Smooth muscle cell (in vitro differentiated cells): Measurements from ENCODE around the gene SRCIN1. TPM values are rescaled to one million over a fixed set of nuclear protein-coding genes. Genes with fewer than 3 reads are reported as not detected.
A peak's percentile ranks its signal among the peaks of the same experiment; 100 is the strongest.

Source experiments
- DNase-seq: peaks from one replicate; lab custom pipeline; 2025; ENCODE audit not compliant: unreplicated experiment; lab: John Stamatoyannopoulos, UW
- H2AFZ ChIP-seq: fragments of 200-600 bp; sonication (generic); 2 replicates; pipeline ENCODE4 v1.6.0; 2016; ENCODE audit warnings: antibody characterized with exemption, low read depth, mild to moderate bottlenecking
- H3F3A ChIP-seq: fragments of 200-600 bp; sonication (generic); 2 replicates; pipeline ENCODE4 v1.6.0; 2017; ENCODE audit warnings: antibody characterized with exemption, low read depth
- H3K27ac ChIP-seq: fragments of 200-600 bp; sonication (generic); 2 replicates; pipeline ENCODE4 v1.5.1; 2016; ENCODE audit warnings: low read depth, mild to moderate bottlenecking
- H3K27me3 ChIP-seq: fragments of 200-600 bp; sonication (generic); 2 replicates; pipeline ENCODE4 v1.6.1; 2016; ENCODE audit warnings: low read depth, mild to moderate bottlenecking
- H3K36me3 ChIP-seq: fragments of 200-600 bp; sonication (generic); 2 replicates; pipeline ENCODE4 v1.5.1; 2016; ENCODE audit warnings: low read depth
- H3K4me1 ChIP-seq: fragments of 200-600 bp; sonication (generic); 2 replicates; pipeline ENCODE4 v1.5.1; 2016; ENCODE audit warnings: low read depth
- H3K4me2 ChIP-seq: fragments of 200-600 bp; sonication (generic); 2 replicates; pipeline ENCODE4 v1.6.0; 2016; ENCODE audit warnings: mild to moderate bottlenecking
- H3K4me3 ChIP-seq: fragments of 200-600 bp; sonication (generic); 2 replicates; pipeline ENCODE4 v1.5.1; 2016; ENCODE audit warnings: mild to moderate bottlenecking
- H3K79me2 ChIP-seq: fragments of 200-600 bp; sonication (generic); 2 replicates; pipeline ENCODE4 v1.6.0; 2016; ENCODE audit warnings: low read depth, mild to moderate bottlenecking
- H3K9ac ChIP-seq: fragments of 200-600 bp; sonication (generic); 2 replicates; pipeline ENCODE4 v1.6.0; 2016; ENCODE audit warnings: low read depth
- H3K9me3 ChIP-seq: fragments of 200-600 bp; sonication (generic); replicated peaks from 2 replicates; pipeline ENCODE4 v1.5.1; 2016; ENCODE audit warnings: low read depth
- H4K20me1 ChIP-seq: fragments of 200-600 bp; sonication (generic); 2 replicates; pipeline ENCODE4 v1.6.0; 2016; ENCODE audit warnings: low read depth
- CTCF ChIP-seq: fragments of 200-600 bp; sonication (generic); IDR thresholded peaks from 2 replicates; pipeline ENCODE4 v1.5.1; 2017; ENCODE audit warnings: borderline replicate concordance, mild to moderate bottlenecking, antibody characterized with exemption; ENCODE audit not compliant: insufficient read depth, poor library complexity, severe bottlenecking
- WGBS: methylation state at CpG from one replicate; pipeline ENCODE4 v1.1.7; 2016; ENCODE audit warnings: low lambda C conversion rate; 5-methylcytosine and 5-hydroxymethylcytosine counted together
- polyA plus RNA-seq: library from polyadenylated mRNA; unstranded; fragments of >200 nt; fragmentation: Nextera tagmentation; extraction: Ambion mirVana; gene quantifications from 2 replicates; pipeline ENCODE4 v1.2.1, GENCODE V29; 2016
- total RNA-seq: library from RNA; depleted of rRNA; stranded (reverse); fragments of >200 nt; gene quantifications from 2 replicates; pipeline ENCODE4 v1.2.3, GENCODE V29; 2014

SRCIN1 gene
- total and polyA plus RNA-seq, 2 experiments from 2014 or later: 0.16 to 0.90 TPM

GRCh38 chr17:38594152-38594551 lies 11.6 kb downstream of the SRCIN1 start:
- H3K36me3 ChIP-seq: no peaks in the 10 kb centered on the region
- H3K4me1 ChIP-seq: peaks cover 13% of the 10 kb centered on the region
- no peak overlapping the region for H3K4me2 ChIP-seq
- no peak overlapping the region for H3K4me3 ChIP-seq
- no peaks in the 10 kb centered on the region for H3F3A ChIP-seq
- H3K9me3 ChIP-seq: no peaks in the 10 kb centered on the region
- H3K27me3 ChIP-seq: no peaks in the 10 kb centered on the region
- H4K20me1 ChIP-seq: no peaks in the 10 kb centered on the region
- H3K27ac ChIP-seq: no peak overlapping the region
- no peaks in the 10 kb centered on the region for H3K79me2 ChIP-seq
- 73% methylated on average over 13 of the region's 13 CpGs for WGBS
- TF ChIP-seq CTCF: no peak
- DNase-seq: no peak
- no peak overlapping the region for H2AFZ ChIP-seq
- no peak overlapping the region for H3K9ac ChIP-seq

GRCh38 chr17:38592487-38592886 lies 13.3 kb downstream of the SRCIN1 start:
- no peaks in the 10 kb centered on the region for H3K36me3 ChIP-seq
- TF ChIP-seq CTCF: no peak
- no peak overlapping the region for H2AFZ ChIP-seq
- no peak overlapping the region for H3K27ac ChIP-seq
- no peaks in the 10 kb centered on the region for H3K27me3 ChIP-seq
- no peaks in the 10 kb centered on the region for H3F3A ChIP-seq
- H3K4me3 ChIP-seq: no peak overlapping the region
- H3K9ac ChIP-seq: no peak overlapping the region
- no peaks in the 10 kb centered on the region for H3K79me2 ChIP-seq
- peaks cover 22% of the 10 kb centered on the region for H3K4me1 ChIP-seq
- peak overlapping the region; percentile 37 for H3K4me2 ChIP-seq
- no peaks in the 10 kb centered on the region for H4K20me1 ChIP-seq
- no peaks in the 10 kb centered on the region for H3K9me3 ChIP-seq
- DNase-seq: no peak

- 36% methylated on average over 5 of the region's 5 CpGs for WGBS
- DNase-seq: no peak
- peak overlapping the region; percentile 37 for H3K4me2 ChIP-seq
Measured at GRCh38 chr17:38591759-38592241, 14.0 kb downstream of the SRCIN1 start.

More at GRCh38 chr17:38591759-38592241, 14.0 kb downstream of the SRCIN1 start:
- Histone ChIP-seq H3F3A (no peaks in the 10 kb centered on the region), H3K27me3 (no peaks in the 10 kb centered on the region), H4K20me1 (no peaks in the 10 kb centered on the region), H3K9ac (no peak overlapping the region), H3K36me3 (no peaks in the 10 kb centered on the region), H3K4me1 (peaks cover 22% of the 10 kb centered on the region), H3K9me3 (no peaks in the 10 kb centered on the region), H2AFZ (no peak overlapping the region), H3K4me3 (no peak overlapping the region), H3K27ac (no peak overlapping the region), H3K79me2 (no peaks in the 10 kb centered on the region)
- no peak for TF ChIP-seq CTCF
